ENCODE measurements around the gene DUXA.
"Not testable (repeated sequence)": the region's sequence is repeated elsewhere in the genome, so short reads cannot be mapped to it uniquely, and the experiment has no call there.

Gene DUXA

DNA sequence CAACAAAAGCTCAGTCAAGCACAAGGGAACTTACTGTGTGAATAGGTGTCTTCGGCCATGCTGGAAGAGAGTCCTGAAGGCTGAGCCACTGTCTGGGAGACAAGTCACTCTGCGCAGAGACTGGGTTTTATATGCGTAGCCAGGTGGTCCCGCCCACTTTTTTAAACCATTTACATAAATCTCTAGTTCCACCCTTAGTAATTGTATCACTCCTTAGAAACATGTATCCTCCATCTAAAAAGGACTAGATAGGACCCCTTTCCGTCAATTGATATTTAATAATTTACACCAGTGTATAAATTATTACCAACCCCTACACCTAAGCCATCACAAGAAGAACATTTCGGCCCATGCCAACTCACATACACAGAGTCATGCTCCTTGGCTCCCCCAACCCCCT lies at the start of gene DUXA:
DUXA (minus strand) TSS at position 101 of the 400 bp plus-strand sequence; CDS start at position 59, 42 bp downstream.
- no peak for DNase-seq

DNA sequence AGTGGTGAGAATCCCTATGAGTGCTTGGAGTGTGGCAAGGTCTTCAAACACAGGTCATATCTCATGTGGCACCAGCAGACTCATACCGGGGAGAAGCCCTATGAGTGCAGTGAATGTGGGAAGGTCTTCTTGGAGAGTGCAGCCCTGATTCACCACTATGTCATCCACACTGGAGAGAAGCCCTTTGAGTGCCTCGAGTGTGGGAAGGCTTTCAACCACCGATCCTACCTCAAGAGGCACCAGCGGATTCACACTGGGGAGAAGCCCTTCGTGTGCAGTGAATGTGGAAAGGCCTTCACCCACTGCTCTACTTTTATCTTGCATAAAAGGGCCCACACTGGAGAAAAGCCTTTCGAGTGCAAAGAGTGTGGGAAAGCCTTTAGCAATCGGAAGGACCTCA lies 44.8 kb upstream of the DUXA start:
- no peak for DNase-seq

GRCh38 chr19:57210381-57210780 lies 43.1 kb upstream of the DUXA start:
- DNase-seq = no peak

GRCh38 chr19:57202160-57202559 lies 34.9 kb upstream of the DUXA start:
- DNase-seq = no peak

DNA sequence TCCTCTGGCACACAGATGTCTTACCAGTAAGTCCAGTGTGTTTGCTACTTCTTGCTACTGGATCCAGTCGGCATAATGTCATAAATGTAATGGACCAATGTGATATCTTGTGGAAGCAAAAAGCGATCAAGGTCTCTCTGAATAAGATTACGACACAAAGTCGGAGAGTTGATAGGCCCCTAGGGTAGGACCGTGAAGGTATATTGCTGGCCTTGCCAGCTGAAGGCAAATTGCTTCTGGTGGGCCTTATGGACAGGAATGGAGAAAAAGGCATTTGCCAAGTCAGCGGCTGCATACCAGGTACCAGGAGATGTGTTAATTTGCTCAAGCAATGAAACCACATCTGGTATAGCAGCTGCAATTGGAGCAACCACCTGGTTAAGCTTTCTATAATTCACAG lies 30.6 kb upstream of the DUXA start:
- not testable (repeated sequence) for DNase-seq

DNA sequence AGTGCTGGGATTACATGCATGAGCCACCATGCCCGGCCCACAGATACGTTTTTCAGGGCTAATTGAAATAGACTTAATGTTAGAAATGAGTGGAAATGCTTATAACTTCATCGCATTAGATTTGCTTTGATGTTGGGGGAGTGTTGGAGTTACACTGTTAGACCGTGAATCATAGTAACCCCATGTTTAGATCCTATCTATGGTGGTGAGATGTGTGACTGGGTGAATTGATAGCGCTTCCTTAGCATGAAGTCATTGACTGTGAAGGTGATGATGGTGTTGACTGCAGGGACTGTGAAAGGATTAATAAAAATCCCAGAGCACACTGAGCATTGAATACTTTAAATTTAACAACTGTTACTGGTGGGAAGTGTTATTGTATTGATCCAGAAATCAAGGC lies 25.7 kb upstream of the DUXA start:
- DNase-seq = no peak

- DNase-seq = no peak
Measured at GRCh38 chr19:57192077-57192420, 24.8 kb upstream of the DUXA start.

- peak; percentile 63 for DNase-seq
Measured at GRCh38 chr19:57191141-57192076, 24.1 kb upstream of the DUXA start, which contains the start of gene ZNF264. Gene ZNF264, plus strand, starts transcription at chr19:57191500. Its CDS starts 414 bp downstream, at chr19:57191914.

- DNase-seq = no peak
Measured at GRCh38 chr19:57190301-57190700, 23.0 kb upstream of the DUXA start.

- DNase-seq = no peak
Measured at GRCh38 chr19:57171551-57172081, 4.3 kb upstream of the DUXA start.

- no peak for DNase-seq
Measured at GRCh38 chr19:57165846-57166245, 1.4 kb downstream of the DUXA start.

- DNase-seq = no peak
Measured at GRCh38 chr19:57161985-57162539, 5.2 kb downstream of the DUXA start.

- no peak for DNase-seq
Measured at GRCh38 chr19:57152921-57153320, 14.4 kb downstream of the DUXA start.

- DNase-seq = no peak
Measured at GRCh38 chr19:57141699-57142098, 25.6 kb downstream of the DUXA start.

DNA sequence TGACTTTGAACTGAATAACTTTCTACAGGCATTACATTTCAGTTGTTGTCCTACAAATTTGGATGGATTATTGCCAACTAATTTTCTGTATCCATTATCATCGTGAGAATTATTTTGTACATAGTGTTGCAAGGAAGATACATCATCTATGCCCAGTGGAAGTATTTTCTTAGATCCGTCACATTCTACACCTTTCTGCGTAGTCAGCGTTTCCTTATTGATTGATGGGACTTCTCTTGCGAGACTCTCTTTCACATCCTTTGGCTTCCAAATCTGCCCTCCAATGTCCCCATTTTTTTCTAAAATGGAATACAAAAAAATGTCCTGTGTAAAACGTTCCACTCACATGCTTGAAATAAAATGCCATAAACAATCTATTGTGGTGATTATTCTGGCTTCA lies 31.5 kb downstream of the DUXA start:
- no peak for DNase-seq

GRCh38 chr19:57127403-57127802 lies 39.9 kb downstream of the DUXA start:
- DNase-seq = not testable (repeated sequence)

GRCh38 chr19:57123882-57124281 lies 43.4 kb downstream of the DUXA start:
- no peak for DNase-seq

DNA sequence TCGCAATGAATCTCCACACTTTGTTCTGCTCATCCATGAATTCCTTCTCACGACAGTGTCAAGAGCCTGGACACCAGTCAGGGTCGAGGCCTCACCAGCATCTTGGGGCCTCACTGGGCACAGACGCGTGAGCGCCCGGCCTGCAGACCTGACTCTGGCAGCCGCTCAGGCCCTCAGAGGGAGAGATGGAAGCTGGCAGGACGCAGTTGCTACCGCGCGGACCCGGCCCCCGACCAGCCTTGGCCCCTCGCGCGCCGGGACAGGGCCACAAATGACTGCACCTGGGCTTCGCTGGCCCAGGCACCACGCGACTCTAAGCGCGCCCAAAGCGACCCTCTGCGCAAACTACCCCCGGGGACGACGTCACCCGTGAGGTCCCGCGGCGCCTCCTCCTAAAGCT lies 48.4 kb downstream of the DUXA start:
- DNase-seq = no peak

DNA sequence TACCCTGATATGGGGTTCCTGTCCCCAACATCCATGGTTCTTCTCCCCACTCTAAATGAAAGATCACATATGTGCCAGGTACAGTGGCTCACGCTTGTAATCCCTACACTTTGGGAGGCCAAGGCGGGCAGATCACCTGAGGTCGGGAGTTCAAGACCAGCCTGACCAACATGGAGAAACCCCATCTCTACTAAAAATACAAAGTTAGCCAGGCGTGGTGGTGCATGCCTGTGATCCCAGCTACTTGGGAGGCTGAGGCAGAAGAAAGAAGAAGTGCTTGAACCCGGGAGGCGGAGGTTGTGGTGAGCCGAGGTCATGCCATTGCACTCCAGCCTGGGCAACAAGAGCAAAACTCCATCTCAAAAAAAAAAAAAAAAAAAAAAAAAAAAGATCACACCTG lies 53.8 kb downstream of the DUXA start:
- not testable (repeated sequence) for DNase-seq

GRCh38 chr19:57111329-57111644 lies 56.0 kb downstream of the DUXA start:
- DNase-seq = no peak

DNA sequence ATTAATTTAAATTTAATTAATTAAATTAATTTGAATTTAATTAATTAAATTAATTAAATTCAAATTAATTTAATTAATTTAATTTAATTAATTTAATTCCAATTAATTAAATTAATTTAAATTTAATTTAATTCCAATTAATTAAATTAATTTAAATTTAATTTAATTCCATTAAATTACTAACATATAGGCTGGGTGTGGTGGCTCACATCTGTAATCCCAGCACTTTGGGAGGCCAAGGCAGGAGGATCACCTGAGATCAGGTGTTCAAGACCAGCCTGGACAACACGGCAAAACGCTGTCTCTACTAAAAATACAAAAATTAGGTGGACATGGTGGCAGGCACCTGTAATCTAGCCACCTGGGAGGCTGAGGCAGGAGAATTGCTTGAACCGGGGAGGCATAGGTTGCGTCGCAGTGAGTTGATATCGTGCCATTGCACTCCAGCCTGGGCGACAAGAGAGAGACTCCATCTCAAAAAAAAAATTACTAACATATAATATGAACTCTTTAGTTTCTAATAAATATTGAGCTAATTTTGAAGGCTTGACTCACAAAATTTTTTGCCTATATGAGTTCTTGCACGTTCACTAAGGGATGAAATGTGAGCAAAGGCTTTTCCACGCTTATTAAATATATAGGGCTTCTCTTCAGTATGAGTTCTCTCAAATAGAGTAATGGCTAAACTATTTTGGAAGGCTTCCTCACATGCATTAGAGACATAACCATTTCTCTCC lies 56.5 kb downstream of the DUXA start:
- no peak for DNase-seq

DNA sequence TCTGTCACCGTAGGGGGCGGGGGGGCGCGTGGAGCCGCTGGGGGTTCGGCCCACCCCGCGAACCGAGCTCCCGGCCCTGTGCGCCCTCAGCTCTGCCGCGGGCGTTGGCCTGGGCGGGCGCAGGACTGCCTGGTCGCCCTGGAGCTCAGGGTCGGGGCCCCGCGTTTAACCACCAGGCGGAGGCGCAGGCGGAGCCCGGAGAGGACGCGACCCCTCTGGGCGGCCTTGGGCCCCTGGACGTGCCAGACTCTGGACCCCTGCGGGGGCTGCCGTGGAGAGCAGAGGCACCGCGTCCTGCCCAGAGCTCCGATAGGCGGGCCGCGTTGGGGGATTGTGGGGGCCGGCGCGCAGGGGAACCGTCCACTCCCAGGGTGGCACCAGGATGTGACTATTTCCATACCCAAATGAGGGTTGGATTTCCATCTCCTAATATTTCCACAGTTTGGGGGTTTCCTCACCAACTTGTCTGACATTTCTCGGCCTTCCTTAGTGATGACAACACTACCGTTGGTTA lies 60.5 kb downstream of the DUXA start:
- no peak for DNase-seq

DNA sequence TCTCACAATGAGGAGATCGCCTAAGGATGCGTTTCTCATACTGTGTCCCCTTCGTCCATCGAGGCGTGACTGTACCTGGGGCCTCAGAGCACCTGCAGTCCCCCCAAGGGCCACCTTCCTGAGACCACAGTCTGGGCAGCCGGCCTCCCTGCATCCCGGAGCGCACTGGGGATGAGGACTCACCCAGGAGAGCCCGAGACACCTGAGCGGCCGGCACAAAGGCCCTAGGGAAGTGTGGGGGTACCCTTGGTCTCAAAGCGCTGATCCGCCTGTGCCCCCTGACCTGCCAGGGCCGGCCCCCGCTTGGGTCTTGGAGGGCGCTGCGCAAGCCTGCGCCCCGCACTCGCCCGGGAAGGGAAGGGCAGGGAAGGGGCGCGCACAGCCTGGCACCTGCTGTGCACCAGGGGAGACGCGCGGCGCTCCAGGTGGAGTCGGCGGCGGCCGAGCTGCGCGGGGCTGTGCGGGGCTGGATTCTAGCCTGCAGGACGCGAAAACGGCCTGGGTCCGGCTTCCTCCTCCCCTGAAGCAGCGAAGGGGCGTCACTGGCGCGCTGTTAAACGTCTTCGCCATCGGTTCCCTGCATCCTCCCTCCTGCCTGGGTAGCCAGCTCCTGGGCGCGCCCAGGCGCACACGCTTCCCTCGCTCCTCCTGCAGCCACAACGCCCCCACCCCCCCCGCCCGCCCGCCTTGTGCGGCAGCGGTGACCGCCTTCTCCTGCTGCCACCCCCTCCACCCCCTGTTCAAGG lies 61.1 kb downstream of the DUXA start:
- DNase-seq = no peak
